CD14-positive monocyte (primary cell): ENCODE data around the gene CALB2. TPM values are rescaled to one million over a fixed set of nuclear protein-coding genes. Genes with fewer than 3 reads are reported as not detected.

Source experiments
- DNase-seq, 3 donors: peaks; one replicate each; pipeline ENCODE4 v3.0.0-alpha.2; 2011 to 2022
- H2AFZ ChIP-seq: 2 replicates; pipeline ENCODE4 v1.6.0; 2012; ENCODE audit warnings: mild to moderate bottlenecking, low read depth, low read length, inconsistent platforms; ENCODE audit not compliant: insufficient read depth, poor library complexity, severe bottlenecking
- H3K27ac ChIP-seq, 2 donors: 1 replicate in 1 of 2; 2 replicates in 1 of 2; pipeline ENCODE4 v1.5.1; 2012 to 2013; ENCODE audit warnings: low read length in 2 of 2, control low read depth in 1 of 2, inconsistent platforms in 1 of 2, low read depth in 1 of 2, mild to moderate bottlenecking in 1 of 2
- H3K27me3 ChIP-seq, 2 donors: one replicate each; pipeline versions ENCODE4 v1.6.0 to v1.6.1; 2011 to 2013; ENCODE audit warnings: low read length in 2 of 2; ENCODE audit not compliant: control insufficient read depth in 2 of 2, insufficient read depth in 2 of 2
- H3K36me3 ChIP-seq, 2 donors: replicated peaks in 1 of 2; 1 replicate in 1 of 2; 2 replicates in 1 of 2; pipeline versions ENCODE4 v1.5.1 to v1.6.1; 2012 to 2013; ENCODE audit warnings: low read length in 2 of 2, control low read depth in 1 of 2, inconsistent platforms in 1 of 2, mild to moderate bottlenecking in 1 of 2; ENCODE audit not compliant: insufficient read depth in 2 of 2, control insufficient read depth in 1 of 2
- H3K4me1 ChIP-seq, 2 donors: 1 replicate in 1 of 2; 2 replicates in 1 of 2; pipeline versions ENCODE4 v1.5.1 to v1.6.1; 2012 to 2013; ENCODE audit warnings: low read length in 2 of 2, control low read depth in 1 of 2, inconsistent platforms in 1 of 2, mild to moderate bottlenecking in 1 of 2, moderate library complexity in 1 of 2; ENCODE audit not compliant: insufficient read depth in 2 of 2, control insufficient read depth in 1 of 2
- H3K4me2 ChIP-seq: replicated peaks from 2 replicates; pipeline ENCODE3; 2012; ENCODE audit warnings: low read length, moderate library complexity, mild to moderate bottlenecking; ENCODE audit not compliant: poor library complexity, severe bottlenecking; ENCODE audit errors: extremely low read depth
- H3K4me3 ChIP-seq, 3 experiments: fragments of 200-600 bp in 1 of 3; sonication (generic) in 1 of 3; replicated peaks in 1 of 3; 1 replicate in 2 of 3; 2 replicates in 1 of 3; pipeline ENCODE4 v1.5.1; 2011 to 2013; ENCODE audit warnings: low read length in 3 of 3, mild to moderate bottlenecking in 3 of 3, control low read depth in 2 of 3, low read depth in 2 of 3, inconsistent platforms in 1 of 3, moderate library complexity in 1 of 3
- H3K79me2 ChIP-seq: 2 replicates; pipeline ENCODE4 v1.6.0; 2012; ENCODE audit warnings: mild to moderate bottlenecking, control low read depth, inconsistent platforms, low read length, moderate library complexity; ENCODE audit not compliant: insufficient read depth
- H3K9ac ChIP-seq: 2 replicates; pipeline ENCODE4 v1.6.0; 2017; ENCODE audit warnings: low read length, mild to moderate bottlenecking; ENCODE audit not compliant: insufficient read depth, poor library complexity, severe bottlenecking
- H3K9me3 ChIP-seq, 2 donors: replicated peaks in 1 of 2; 1 replicate in 1 of 2; 2 replicates in 1 of 2; pipeline versions ENCODE4 v1.5.1 to v1.6.1; 2012 to 2013; ENCODE audit warnings: low read length in 2 of 2, control low read depth in 1 of 2; ENCODE audit not compliant: control insufficient read depth in 1 of 2, insufficient read depth in 1 of 2
- H4K20me1 ChIP-seq: 2 replicates; pipeline ENCODE4 v1.6.0; 2012; ENCODE audit warnings: mild to moderate bottlenecking, low read length, control low read depth, moderate library complexity; ENCODE audit not compliant: insufficient read depth
- H3K27ac Mint-ChIP-seq, 7 donors: one replicate each; pipeline ENCODE4 v1.8.0; 2020; ENCODE audit warnings: mild to moderate bottlenecking in 7 of 7, mixed read lengths in 7 of 7, moderate library complexity in 6 of 7, inconsistent platforms in 2 of 7
- H3K27me3 Mint-ChIP-seq, 3 donors: one replicate each; pipeline ENCODE4 v1.8.0; 2021 to 2022; ENCODE audit warnings: low read depth in 3 of 3, mild to moderate bottlenecking in 3 of 3, mixed read lengths in 3 of 3, moderate library complexity in 3 of 3, inconsistent platforms in 1 of 3
- H3K36me3 Mint-ChIP-seq, 2 donors: one replicate each; pipeline ENCODE4 v1.8.0; 2020; ENCODE audit warnings: mixed read lengths in 2 of 2, inconsistent platforms in 1 of 2, mild to moderate bottlenecking in 1 of 2
- H3K4me1 Mint-ChIP-seq: one replicate; pipeline ENCODE4 v1.8.0; 2020; ENCODE audit warnings: mild to moderate bottlenecking, mixed read lengths
- H3K4me3 Mint-ChIP-seq, 2 donors: one replicate each; pipeline ENCODE4 v1.8.0; 2020; ENCODE audit warnings: mild to moderate bottlenecking in 2 of 2, mixed read lengths in 2 of 2, moderate library complexity in 1 of 2
- H3K9me3 Mint-ChIP-seq, 7 donors: one replicate each; pipeline ENCODE4 v1.8.0; 2020 to 2022; ENCODE audit warnings: mixed read lengths in 7 of 7, mild to moderate bottlenecking in 6 of 7, moderate library complexity in 6 of 7, inconsistent platforms in 2 of 7
- WGBS: methylation state at CpG from one replicate; pipeline ENCODE4 v1.1.5; 2013; ENCODE audit warnings: missing lambda C conversion rate; ENCODE audit not compliant: insufficient coverage; 5-methylcytosine and 5-hydroxymethylcytosine counted together
- intact Hi-C, 2 donors: fragments of 100-400 bp; cut with micrococcal nuclease; formaldehyde crosslinking; loops; one replicate each; pipeline versions ENCODE4 v1.15.0 to v1.15.1; 2023
- polyA plus RNA-seq, 3 donors: library from polyadenylated mRNA; depleted of rRNA in 1 of 3; unstranded in 2 of 3; stranded (reverse) in 1 of 3; fragments of 300-500 nt in 2 of 3; fragments of >200 nt in 1 of 3; fragmentation: Illumina TruSeq in 2 of 3; gene quantifications; 1 replicate in 2 of 3; 2 replicates in 1 of 3; pipeline ENCODE4 v1.2.3, GENCODE V29; 2012 to 2021
- TF ChIP-seq, protein P1 (sequence below): fragments of 200-600 bp; IDR thresholded peaks from one replicate; pipeline ENCODE4 v1.8.0; 2022; ENCODE audit warnings: antibody characterized with exemption, mild to moderate bottlenecking

CALB2 gene
- polyA plus RNA-seq, 3 donors, result not detected

DNA sequence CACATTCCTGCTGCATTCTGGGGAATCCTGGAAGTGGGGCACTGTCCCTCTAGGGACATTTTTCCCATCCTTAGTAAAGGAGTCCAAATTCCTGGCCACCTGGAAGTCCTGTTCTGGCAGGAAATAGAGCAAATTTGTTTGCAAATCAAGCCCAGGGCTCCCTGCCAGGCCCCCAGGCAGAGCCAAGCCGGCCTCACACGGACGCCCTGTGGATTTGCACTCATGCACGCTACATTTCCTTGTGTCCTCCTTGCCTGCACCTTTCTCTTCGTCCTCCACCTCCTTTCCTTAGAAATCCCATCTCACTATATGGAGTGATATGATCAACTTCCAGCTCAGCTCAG lies 7.0 kb upstream of the CALB2 start:
- Histone ChIP-seq H4K20me1 (no peaks in the 10 kb centered on the region), H3K27ac (no peak overlapping the region), H3K9me3 (no peaks in the 10 kb centered on the region), H3K9ac (no peak overlapping the region), H2AFZ (no peak overlapping the region), H3K4me2 (no peak overlapping the region), H3K4me1 (no peaks in the 10 kb centered on the region), H3K79me2 (no peaks in the 10 kb centered on the region), H3K27me3 (no peaks in the 10 kb centered on the region), H3K4me3 (no peak overlapping the region), H3K36me3 (no peaks in the 10 kb centered on the region)
- H3K9me3 Mint-ChIP-seq, result peaks cover 0 to under 1% (median 0%) of the 10 kb centered on the region in 7 donors
- H3K4me1 Mint-ChIP-seq, result no peaks in the 10 kb centered on the region
- DNase-seq, result no peak
- H3K27me3 Mint-ChIP-seq, result peaks cover 2 to 4% (median 4%) of the 10 kb centered on the region in 3 donors
- H3K4me3 Mint-ChIP-seq, result no peak overlapping the region
- TF ChIP-seq, protein P1, sequence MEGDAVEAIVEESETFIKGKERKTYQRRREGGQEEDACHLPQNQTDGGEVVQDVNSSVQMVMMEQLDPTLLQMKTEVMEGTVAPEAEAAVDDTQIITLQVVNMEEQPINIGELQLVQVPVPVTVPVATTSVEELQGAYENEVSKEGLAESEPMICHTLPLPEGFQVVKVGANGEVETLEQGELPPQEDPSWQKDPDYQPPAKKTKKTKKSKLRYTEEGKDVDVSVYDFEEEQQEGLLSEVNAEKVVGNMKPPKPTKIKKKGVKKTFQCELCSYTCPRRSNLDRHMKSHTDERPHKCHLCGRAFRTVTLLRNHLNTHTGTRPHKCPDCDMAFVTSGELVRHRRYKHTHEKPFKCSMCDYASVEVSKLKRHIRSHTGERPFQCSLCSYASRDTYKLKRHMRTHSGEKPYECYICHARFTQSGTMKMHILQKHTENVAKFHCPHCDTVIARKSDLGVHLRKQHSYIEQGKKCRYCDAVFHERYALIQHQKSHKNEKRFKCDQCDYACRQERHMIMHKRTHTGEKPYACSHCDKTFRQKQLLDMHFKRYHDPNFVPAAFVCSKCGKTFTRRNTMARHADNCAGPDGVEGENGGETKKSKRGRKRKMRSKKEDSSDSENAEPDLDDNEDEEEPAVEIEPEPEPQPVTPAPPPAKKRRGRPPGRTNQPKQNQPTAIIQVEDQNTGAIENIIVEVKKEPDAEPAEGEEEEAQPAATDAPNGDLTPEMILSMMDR, result no peak
- H3K36me3 Mint-ChIP-seq, result no peaks in the 10 kb centered on the region
- WGBS, result 60% methylated on average over 1 of the region's 5 CpGs
- no peak overlapping the region for H3K27ac Mint-ChIP-seq
- intact Hi-C loops, result no loop called here

GRCh38 chr16:71352466-71352865 lies 6.1 kb upstream of the CALB2 start:
- intact Hi-C loops, result no loop called here
- H3K4me1 Mint-ChIP-seq, result no peaks in the 10 kb centered on the region
- H3K27me3 Mint-ChIP-seq, result peaks cover 4 to 7% (median 6%) of the 10 kb centered on the region in 3 donors

More at GRCh38 chr16:71352466-71352865, 6.1 kb upstream of the CALB2 start:
- H3K27ac Mint-ChIP-seq, result no peak overlapping the region
- no peaks in the 10 kb centered on the region for H3K36me3 ChIP-seq
- DNase-seq, result no peak
- H2AFZ ChIP-seq, result no peak overlapping the region
- no peaks in the 10 kb centered on the region for H3K27me3 ChIP-seq
- H3K27ac ChIP-seq, result no peak overlapping the region
- H3K79me2 ChIP-seq, result no peaks in the 10 kb centered on the region
- H3K9me3 ChIP-seq, result no peaks in the 10 kb centered on the region
- H3K4me2 ChIP-seq, result no peak overlapping the region
- no peak overlapping the region for H3K4me3 Mint-ChIP-seq
- no peaks in the 10 kb centered on the region for H3K36me3 Mint-ChIP-seq
- no peaks in the 10 kb centered on the region for H3K9me3 Mint-ChIP-seq
- H3K4me1 ChIP-seq, result no peaks in the 10 kb centered on the region
- no peak overlapping the region for H3K9ac ChIP-seq
- H4K20me1 ChIP-seq, result no peaks in the 10 kb centered on the region
- H3K4me3 ChIP-seq, result no peak overlapping the region
- WGBS, result 92% methylated on average over 1 of the region's 3 CpGs
- TF ChIP-seq, protein P1, result no peak
